ENCODE data around the gene PLCXD1. TPM values are rescaled to one million over a fixed set of nuclear protein-coding genes. Genes with fewer than 3 reads are reported as not detected.

Gene PLCXD1
- total RNA-seq, 1 donor from 2014 or later = 25.9 TPM

DNA sequence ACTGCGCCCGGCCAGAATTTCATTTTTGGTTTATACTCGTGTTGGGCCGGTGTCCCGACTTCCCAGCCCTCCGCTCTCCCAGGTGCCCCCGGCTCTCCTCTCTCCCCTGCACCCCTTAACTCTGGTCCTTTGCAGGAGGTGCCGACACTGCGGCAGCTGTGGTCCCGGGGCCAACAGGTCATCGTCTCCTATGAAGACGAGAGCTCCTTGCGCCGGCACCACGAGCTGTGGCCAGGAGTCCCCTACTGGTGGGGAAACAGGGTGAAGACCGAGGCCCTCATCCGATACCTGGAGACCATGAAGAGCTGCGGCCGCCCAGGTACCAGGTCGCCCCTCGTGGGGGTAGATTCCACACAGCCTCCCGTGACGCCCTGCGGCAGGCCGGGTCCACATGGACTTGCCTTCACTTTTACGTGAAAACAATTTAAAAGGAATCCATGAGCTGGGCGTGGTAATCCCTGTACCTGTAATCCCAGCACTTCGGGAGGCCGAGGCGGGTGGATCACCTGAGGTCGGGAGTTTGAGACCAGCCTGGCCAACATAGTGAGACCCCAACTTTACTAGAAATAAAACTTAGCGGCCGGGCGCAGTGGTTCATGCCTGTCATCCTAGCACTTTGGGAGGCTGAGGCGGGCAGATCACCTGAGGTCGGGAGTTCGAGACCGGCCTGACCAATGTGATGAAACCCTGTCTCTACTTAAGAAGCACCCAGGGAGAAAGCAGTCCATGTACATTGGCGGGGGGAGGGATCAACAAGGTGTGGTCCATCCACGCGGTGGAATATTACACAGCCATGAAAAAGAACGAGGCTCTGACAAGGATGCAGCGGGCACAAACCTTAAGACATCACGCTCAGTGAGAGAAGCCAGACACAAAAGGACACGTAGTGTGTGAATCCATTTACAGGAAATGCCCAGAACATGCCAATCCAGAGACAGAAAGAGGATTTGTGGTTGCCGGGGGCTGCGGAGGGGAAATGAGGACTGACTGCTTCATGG, 12.0 kb downstream of the PLCXD1 start:
- H3K27ac ChIP-seq (ENCODE audit: low read depth, low read length) = no peak overlapping the region
- Mint-ChIP-seq H3K36me3 (ENCODE audit: low read depth, unreplicated experiment) (peaks cover 27% of the 10 kb centered on the region), H3K27ac (ENCODE audit: unreplicated experiment) (no peak overlapping the region), H3K9me3 (ENCODE audit: unreplicated experiment) (peaks cover 2% of the 10 kb centered on the region), H3K4me1 (ENCODE audit: low read depth, unreplicated experiment) (no peaks in the 10 kb centered on the region), H3K4me3 (ENCODE audit: unreplicated experiment) (no peak overlapping the region), H3K27me3 (ENCODE audit: low read depth, unreplicated experiment) (no peaks in the 10 kb centered on the region)
- peaks cover 9% of the 10 kb centered on the region for H3K36me3 ChIP-seq (ENCODE audit: insufficient read depth, low read length)
- DNase-seq (ENCODE audit: low read depth) = no peak
- H2AFZ ChIP-seq (ENCODE audit: low read depth, low read length) = no peak overlapping the region
- TF ChIP-seq EZH2 (IDR thresholded peaks at IDR 0.05; ENCODE audit: insufficient read depth, low read length) = no peak
- TF ChIP-seq, protein P1, sequence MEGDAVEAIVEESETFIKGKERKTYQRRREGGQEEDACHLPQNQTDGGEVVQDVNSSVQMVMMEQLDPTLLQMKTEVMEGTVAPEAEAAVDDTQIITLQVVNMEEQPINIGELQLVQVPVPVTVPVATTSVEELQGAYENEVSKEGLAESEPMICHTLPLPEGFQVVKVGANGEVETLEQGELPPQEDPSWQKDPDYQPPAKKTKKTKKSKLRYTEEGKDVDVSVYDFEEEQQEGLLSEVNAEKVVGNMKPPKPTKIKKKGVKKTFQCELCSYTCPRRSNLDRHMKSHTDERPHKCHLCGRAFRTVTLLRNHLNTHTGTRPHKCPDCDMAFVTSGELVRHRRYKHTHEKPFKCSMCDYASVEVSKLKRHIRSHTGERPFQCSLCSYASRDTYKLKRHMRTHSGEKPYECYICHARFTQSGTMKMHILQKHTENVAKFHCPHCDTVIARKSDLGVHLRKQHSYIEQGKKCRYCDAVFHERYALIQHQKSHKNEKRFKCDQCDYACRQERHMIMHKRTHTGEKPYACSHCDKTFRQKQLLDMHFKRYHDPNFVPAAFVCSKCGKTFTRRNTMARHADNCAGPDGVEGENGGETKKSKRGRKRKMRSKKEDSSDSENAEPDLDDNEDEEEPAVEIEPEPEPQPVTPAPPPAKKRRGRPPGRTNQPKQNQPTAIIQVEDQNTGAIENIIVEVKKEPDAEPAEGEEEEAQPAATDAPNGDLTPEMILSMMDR (IDR thresholded peaks at IDR 0.05; ENCODE audit: insufficient read depth, low read depth, low read length) = no peak
- H3K9ac ChIP-seq (ENCODE audit: low read length) = no peak overlapping the region
- no peak for FAIRE-seq
- H3K4me2 ChIP-seq (ENCODE audit: low read length) = no peak overlapping the region
- H3K4me1 ChIP-seq (ENCODE audit: insufficient read depth, low read length) = no peaks in the 10 kb centered on the region
- no peaks in the 10 kb centered on the region for H3K27me3 ChIP-seq (ENCODE audit: insufficient read depth, low read length)
- no peak overlapping the region for H3K4me3 ChIP-seq (ENCODE audit: insufficient read depth, low read depth, low read length)
- H3K79me2 ChIP-seq (ENCODE audit: insufficient read depth, low read length) = no peaks in the 10 kb centered on the region
- no peaks in the 10 kb centered on the region for H3K9me3 ChIP-seq (ENCODE audit: insufficient read depth, low read depth, low read length)
- no peaks in the 10 kb centered on the region for H4K20me1 ChIP-seq (ENCODE audit: insufficient read depth, low read length)

DNA sequence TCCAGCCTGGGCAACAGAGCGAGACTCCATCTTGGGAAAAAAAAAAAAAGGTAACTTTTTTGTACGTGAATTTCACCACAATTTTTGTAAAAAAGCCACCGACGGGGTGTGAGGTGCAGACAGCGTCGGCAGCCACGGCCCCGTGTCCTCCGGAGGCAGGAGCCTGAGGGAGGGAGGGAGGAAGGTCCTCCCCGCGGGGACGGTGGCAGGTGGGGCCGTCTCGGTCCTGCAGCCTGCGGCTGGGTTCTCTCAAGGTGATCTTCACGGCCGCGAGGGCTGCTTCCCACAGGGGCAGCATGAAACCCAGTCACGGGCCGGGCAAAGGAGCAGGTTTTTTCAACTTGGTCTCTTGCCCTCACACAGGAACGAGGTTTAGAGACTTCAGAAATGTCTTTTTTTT, 14.0 kb downstream of the PLCXD1 start:
- no peaks in the 10 kb centered on the region for H3K79me2 ChIP-seq (ENCODE audit: insufficient read depth, low read length)
- H3K4me3 ChIP-seq (ENCODE audit: insufficient read depth, low read depth, low read length) = no peak overlapping the region
- no peaks in the 10 kb centered on the region for H3K4me1 ChIP-seq (ENCODE audit: insufficient read depth, low read length)
- DNase-seq (ENCODE audit: low read depth) (no peak), FAIRE-seq (no peak)
- H3K36me3 ChIP-seq (ENCODE audit: insufficient read depth, low read length) = peaks cover 9% of the 10 kb centered on the region
- H3K4me2 ChIP-seq (ENCODE audit: low read length) = no peak overlapping the region
- Mint-ChIP-seq H3K27ac (ENCODE audit: unreplicated experiment) (no peak overlapping the region), H3K4me3 (ENCODE audit: unreplicated experiment) (no peak overlapping the region), H3K9me3 (ENCODE audit: unreplicated experiment) (peaks cover 2% of the 10 kb centered on the region), H3K36me3 (ENCODE audit: low read depth, unreplicated experiment) (peaks cover 30% of the 10 kb centered on the region), H3K4me1 (ENCODE audit: low read depth, unreplicated experiment) (no peaks in the 10 kb centered on the region), H3K27me3 (ENCODE audit: low read depth, unreplicated experiment) (no peaks in the 10 kb centered on the region)
- H3K27ac ChIP-seq (ENCODE audit: low read depth, low read length) = no peak overlapping the region
- TF ChIP-seq, protein P1 (IDR thresholded peaks at IDR 0.05; ENCODE audit: insufficient read depth, low read depth, low read length) = no peak
- no peak for TF ChIP-seq EZH2 (IDR thresholded peaks at IDR 0.05; ENCODE audit: insufficient read depth, low read length)
- H3K9me3 ChIP-seq (ENCODE audit: insufficient read depth, low read depth, low read length) = no peaks in the 10 kb centered on the region
- no peak overlapping the region for H2AFZ ChIP-seq (ENCODE audit: low read depth, low read length)
- H3K9ac ChIP-seq (ENCODE audit: low read length) = no peak overlapping the region
- no peaks in the 10 kb centered on the region for H4K20me1 ChIP-seq (ENCODE audit: insufficient read depth, low read length)
- no peaks in the 10 kb centered on the region for H3K27me3 ChIP-seq (ENCODE audit: insufficient read depth, low read length)

DNA sequence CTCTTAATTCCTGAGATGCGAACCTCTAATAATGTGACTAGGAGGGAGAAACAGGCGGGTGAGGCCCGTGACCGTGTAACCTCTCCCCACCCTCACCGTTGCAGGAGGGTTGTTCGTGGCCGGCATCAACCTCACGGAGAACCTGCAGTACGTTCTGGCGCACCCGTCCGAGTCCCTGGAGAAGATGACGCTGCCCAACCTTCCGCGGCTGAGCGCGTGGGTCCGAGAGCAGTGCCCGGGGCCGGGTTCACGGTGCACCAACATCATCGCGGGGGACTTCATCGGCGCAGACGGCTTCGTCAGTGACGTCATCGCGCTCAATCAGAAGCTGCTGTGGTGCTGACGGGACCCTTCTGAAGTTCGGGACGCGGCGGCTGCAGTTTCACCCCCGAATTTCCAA, 17.8 kb downstream of the PLCXD1 start:
- no peak overlapping the region for H3K27ac Mint-ChIP-seq (ENCODE audit: unreplicated experiment)
- no peak for FAIRE-seq
- H3K36me3 ChIP-seq (ENCODE audit: insufficient read depth, low read length) = peaks cover 4% of the 10 kb centered on the region
- TF ChIP-seq, protein P1 (IDR thresholded peaks at IDR 0.05; ENCODE audit: insufficient read depth, low read depth, low read length) = no peak
- no peak for TF ChIP-seq EZH2 (IDR thresholded peaks at IDR 0.05; ENCODE audit: insufficient read depth, low read length)
- no peak for DNase-seq (ENCODE audit: low read depth)
- no peak overlapping the region for H3K9ac ChIP-seq (ENCODE audit: low read length)
- no peak overlapping the region for H3K4me3 Mint-ChIP-seq (ENCODE audit: unreplicated experiment)
- H3K9me3 Mint-ChIP-seq (ENCODE audit: unreplicated experiment) = no peaks in the 10 kb centered on the region
- no peaks in the 10 kb centered on the region for H4K20me1 ChIP-seq (ENCODE audit: insufficient read depth, low read length)
- H3K27ac ChIP-seq (ENCODE audit: low read depth, low read length) = no peak overlapping the region
- H3K4me1 ChIP-seq (ENCODE audit: insufficient read depth, low read length) = no peaks in the 10 kb centered on the region
- no peak overlapping the region for H3K4me2 ChIP-seq (ENCODE audit: low read length)
- no peaks in the 10 kb centered on the region for H3K27me3 Mint-ChIP-seq (ENCODE audit: low read depth, unreplicated experiment)
- no peaks in the 10 kb centered on the region for H3K4me1 Mint-ChIP-seq (ENCODE audit: low read depth, unreplicated experiment)
- H3K9me3 ChIP-seq (ENCODE audit: insufficient read depth, low read depth, low read length) = no peaks in the 10 kb centered on the region
- no peaks in the 10 kb centered on the region for H3K27me3 ChIP-seq (ENCODE audit: insufficient read depth, low read length)
- H3K36me3 Mint-ChIP-seq (ENCODE audit: low read depth, unreplicated experiment) = peaks cover 17% of the 10 kb centered on the region
- H3K79me2 ChIP-seq (ENCODE audit: insufficient read depth, low read length) = no peaks in the 10 kb centered on the region
- no peak overlapping the region for H2AFZ ChIP-seq (ENCODE audit: low read depth, low read length)
- H3K4me3 ChIP-seq (ENCODE audit: insufficient read depth, low read depth, low read length) = no peak overlapping the region
